Activated T-cell treated with anti-CD3 and anti-CD28 coated beads, Interleukin-2, amount 50 U/mL, for 1 hour (primary cell): Measurements from ENCODE around the gene FOXN3.
"Not testable (repeated sequence)": the region's sequence is repeated elsewhere in the genome, so short reads cannot be mapped to it uniquely, and the experiment has no call there.

ENCODE experiments used
- DNase-seq: peaks from one replicate; pipeline ENCODE4 v3.0.0-alpha.2; 2020

Gene FOXN3

DNA sequence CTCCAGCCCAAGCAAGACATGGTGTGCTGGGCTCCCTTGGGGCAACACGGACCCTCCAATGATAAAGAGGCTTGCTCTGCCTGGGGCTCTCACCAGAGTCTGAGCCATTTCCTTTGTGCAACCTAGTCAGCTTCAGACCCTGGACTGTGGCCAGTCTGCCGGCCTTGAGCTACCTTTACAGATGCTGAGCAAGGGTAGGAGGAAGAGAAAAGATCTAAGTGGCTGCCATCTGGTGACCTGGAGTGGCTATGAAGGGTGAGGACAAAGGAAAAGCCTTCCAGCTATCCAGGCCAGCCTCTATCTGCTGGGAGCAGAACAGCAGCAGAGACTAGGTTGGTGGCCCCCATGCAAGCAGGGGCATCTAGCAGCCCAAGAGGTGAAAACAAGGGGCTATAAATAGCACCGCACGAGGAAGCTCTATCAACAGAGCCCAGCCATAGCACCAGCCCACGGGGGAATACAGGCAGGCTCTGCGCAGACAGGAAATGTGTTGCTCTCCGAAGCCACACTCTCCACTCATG lies 230.1 kb downstream of the FOXN3 start:
- DNase-seq: no peak

DNA sequence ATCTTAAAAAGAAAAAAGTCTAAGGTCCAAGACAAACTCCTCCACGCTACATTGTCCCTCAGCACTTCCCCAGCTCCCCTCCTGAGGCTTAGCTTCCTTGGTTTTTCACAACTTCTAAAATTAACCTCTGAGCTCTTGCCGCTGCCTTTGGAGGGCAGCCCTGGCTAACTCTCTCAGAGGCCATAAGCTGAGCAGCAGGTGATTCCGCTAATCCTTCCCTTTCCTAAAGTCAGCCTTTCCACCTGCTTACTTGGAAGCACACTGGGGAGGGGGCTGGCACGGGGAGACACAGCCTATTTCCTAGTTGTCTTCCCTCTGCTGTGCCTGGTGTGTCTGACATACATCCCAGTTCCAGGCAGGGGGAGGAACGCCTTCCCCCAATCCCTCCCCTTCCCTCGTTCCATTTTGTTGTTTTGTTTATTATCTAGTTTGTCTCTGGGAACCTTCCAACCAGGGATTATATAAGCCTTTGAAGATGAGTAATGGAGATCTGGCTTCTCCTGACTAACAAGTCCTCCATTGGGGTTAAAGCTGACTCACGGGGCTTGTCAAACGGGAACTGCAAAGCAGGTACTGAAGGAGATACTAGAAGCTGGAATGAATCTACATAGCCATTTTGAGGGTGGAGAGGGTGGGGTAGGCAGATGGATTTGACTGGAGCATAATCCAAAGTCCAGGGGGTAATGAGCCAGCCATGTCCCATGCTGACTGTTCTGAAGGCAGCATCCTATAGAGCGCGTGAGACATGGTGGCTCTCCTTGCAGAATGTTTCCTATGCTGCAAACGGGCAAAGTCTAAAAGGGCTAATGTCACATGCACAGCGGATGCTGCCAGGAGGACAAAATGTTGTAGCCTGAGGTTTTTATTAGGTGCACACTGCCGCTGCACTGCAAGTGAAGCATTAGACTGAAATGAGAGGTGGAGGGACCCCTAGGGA lies 230.8 kb downstream of the FOXN3 start:
- no peak for DNase-seq

- no peak for DNase-seq
Measured at GRCh38 chr14:89184952-89185351, 232.1 kb downstream of the FOXN3 start.

- DNase-seq: no peak
Measured at GRCh38 chr14:89182326-89182725, 234.7 kb downstream of the FOXN3 start.

DNA sequence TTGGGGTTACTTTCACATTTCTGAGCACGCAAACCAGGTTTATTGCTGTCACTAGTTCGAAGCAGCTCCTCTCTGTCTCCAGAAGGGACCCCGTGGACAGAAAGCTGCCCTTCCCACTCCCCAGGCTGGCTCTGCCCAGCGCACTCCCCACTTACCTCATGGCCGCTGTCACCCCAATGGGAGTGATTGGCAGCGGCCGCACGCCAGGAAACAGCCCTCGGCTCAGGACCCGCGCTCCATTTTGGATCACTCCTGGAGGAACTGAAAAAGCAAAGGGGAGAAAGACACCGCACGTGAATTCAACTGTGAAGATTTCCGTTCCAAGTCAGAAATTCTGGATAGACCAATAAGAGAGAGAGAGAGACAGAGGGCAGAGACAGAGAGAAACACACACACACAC lies 236.5 kb downstream of the FOXN3 start:
- no peak for DNase-seq

DNA sequence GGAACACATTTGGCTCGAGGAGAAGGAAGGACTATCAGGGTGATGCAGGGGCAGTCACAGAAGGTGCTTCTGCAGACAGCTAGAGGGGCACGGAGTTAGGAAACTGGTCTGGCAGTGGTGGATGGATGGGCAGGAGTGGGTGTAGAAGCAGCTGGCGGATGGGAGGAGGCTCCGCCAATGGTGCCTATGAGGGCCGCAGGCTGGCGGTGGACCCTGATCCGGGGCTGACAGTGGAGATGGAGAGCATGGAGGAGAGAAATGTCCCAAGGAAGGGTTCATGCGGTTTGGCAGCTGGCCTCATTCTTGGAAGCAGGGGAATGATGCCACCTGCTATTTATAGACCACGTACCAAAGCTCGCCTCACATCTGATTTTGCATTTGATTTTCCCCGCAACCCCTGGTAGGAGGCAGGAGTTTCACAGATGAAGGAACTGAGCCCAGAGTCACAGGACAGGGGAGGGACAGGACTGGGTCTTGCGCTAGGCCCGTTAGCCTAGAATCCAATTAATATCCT lies 237.1 kb downstream of the FOXN3 start:
- DNase-seq: no peak

GRCh38 chr14:89178800-89179535 lies 238.1 kb downstream of the FOXN3 start:
- DNase-seq: no peak

DNA sequence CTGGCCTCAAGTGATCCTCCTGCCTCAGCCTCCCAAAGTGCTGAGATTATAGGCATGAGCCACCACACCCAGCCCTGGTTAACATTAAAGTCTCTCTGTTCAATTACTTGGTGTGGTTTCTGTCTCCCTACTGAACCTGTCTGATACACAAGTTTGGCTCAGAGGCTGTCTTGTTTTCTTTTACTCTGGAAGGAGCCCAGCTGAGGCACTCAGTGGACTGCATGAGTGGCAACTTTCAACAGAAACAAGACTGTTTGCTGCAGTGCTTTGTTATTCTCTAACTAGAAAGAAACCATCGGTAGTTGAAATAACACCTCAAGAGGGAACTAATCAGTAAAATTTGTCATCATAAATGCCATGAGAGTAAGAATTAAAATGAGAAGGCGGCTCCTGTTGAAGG lies 238.7 kb downstream of the FOXN3 start:
- no peak for DNase-seq

GRCh38 chr14:89175881-89176799 lies 240.9 kb downstream of the FOXN3 start:
- DNase-seq: no peak

- no peak for DNase-seq
Measured at GRCh38 chr14:89171628-89172027, 245.4 kb downstream of the FOXN3 start.

GRCh38 chr14:89171168-89171567 lies 245.9 kb downstream of the FOXN3 start:
- no peak for DNase-seq

DNA sequence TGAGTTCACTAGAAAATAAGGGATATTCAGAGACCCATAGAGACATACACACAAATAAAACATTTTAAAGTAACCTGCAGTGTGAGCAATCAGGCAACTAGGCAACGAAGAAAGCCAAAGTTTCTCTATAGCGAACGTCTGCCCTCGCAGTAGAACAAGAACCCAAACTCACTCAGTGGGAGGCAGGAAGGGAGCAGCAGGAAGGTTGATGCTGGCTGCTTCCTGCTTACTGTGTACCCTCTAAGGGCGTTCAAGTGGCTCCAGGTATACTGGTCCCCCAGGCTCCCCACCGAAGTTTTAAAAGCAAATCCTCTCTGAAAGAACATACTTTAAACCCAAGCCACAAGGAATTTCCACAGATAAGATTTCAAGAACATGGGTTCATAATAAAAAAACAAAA lies 249.3 kb downstream of the FOXN3 start:
- DNase-seq: no peak

DNA sequence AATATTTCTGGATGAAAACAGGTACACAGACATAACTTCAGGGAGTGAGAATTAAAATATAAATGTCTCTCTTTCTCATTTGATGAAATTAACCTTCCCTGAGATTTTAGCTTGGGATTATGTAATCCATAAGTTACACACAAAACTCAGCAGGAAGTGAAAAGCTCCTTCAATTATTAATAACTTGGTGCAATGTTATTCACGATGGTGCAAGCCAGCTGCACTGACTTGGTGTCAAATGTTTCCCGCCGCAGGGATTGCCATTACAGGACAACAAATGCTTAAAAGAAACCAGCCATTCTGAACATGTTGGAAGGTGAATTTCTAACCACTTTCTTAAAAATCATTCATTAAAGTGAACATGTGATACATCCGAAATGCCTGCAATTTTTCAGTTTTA lies 250.4 kb downstream of the FOXN3 start:
- DNase-seq: no peak

DNA sequence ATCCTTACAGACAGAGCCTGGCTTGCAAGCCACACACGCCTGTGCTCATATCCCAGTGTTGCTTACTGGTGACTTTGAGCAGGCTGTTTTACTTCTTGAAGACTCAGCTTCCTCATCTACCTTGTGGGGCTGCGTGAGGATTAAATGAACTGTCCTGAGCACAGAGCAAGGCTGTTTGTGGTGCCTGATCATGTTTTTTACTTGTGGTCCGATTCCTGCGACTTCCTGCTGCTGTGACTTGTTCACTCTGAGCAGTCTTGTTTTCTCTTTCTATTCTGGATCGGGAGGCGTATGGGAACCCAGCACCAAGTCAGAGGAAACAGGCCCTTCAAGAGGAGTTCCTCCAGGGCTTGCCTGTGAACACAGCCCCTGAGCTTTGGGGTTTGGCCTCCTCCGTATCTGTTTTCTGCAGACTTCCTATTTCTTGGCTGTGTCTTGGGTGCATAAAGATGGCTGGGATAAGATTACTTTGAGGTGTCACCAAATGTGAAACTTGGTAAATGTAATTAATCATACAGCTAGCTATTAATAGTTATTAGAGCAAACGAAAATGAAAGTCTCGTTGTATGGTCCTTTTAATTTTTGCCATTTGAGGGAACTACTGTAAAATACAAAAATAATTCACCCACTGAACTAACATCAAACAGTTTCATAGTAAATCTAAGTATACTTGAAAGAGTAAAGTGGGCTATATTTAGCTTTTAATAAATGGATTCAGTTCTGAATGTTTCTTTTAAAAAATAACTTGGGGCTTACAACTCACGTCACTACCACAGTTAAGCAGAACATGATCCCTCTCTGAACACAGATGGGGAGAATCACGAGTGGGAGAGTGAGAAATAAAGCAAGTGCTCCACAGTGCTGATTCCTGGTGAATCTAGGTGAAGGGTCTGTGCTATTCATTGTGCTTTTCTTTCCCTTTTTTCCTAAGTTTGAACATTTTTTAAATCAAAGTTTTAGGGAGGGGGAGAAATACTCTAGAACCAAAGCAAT lies 251.5 kb downstream of the FOXN3 start:
- DNase-seq: no peak

- DNase-seq: no peak
Measured at GRCh38 chr14:89164168-89165073, 252.6 kb downstream of the FOXN3 start.

DNA sequence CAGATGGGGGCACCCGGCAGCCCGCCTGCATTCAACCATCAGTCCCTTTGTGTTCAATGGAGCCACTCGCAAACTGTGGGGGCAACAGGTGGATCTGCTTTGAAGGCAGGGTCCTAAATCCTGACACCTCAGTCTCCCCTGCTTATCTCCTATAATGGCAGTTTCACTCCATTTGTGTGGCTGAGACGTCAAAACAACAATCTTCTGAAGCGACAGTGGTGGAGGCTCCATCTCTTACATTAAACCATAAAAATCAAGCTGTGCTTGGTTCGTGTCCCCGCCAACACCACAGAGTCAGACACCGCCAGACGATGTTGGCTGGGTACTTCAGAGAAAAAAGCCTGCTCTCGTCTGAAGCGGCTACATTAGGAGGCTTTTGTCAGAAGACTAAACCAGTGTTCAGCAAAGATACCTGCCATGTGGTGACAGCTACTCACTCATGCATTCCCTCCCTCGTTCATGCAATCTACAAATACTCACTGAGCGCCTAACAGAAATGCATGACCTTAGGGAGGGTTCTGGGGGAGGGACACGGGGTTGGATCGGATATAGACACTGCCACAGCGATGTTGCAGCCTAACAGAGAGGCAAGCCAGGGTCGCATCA lies 253.9 kb downstream of the FOXN3 start:
- no peak for DNase-seq

DNA sequence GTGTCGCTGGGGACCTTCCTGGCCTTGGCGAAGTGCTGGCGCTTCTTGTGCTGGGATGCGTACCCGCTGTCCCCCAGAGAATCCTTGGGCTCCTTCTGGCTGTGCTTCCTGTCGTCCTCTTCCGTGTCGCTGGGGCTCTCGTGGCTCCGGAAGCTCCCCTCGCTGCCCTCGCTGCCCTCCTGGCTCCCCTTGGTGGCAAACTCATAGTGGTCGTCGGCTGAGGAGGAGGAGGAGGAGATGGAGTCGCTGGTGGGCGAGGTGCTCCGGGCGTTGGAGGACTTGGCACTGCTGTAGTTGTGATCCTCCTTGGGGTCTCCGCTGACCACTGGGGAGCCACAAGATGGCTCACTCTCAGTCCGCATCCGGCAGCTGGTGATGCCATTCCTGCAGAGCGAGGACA lies 254.4 kb downstream of the FOXN3 start:
- no peak for DNase-seq

DNA sequence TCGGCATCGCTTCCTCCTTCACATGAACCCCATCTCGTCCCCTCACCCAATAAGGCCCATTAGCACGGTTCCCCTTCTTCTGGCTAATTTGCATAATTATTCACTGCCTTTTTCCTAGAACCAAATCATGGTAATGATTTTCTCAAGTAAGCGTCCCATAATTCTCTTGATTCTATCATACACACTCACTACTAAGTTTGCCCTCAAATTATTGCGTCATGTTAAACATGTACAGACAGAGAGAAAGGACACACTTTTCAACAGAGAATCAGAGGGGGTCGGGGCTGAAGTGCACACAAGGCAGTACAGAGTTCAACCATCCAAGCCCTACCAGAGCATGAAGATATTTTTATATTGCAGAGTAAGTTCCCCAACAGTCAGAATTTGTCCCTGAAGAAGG lies 256.6 kb downstream of the FOXN3 start:
- DNase-seq: no peak

GRCh38 chr14:89158701-89159100 lies 258.3 kb downstream of the FOXN3 start:
- DNase-seq: no peak

DNA sequence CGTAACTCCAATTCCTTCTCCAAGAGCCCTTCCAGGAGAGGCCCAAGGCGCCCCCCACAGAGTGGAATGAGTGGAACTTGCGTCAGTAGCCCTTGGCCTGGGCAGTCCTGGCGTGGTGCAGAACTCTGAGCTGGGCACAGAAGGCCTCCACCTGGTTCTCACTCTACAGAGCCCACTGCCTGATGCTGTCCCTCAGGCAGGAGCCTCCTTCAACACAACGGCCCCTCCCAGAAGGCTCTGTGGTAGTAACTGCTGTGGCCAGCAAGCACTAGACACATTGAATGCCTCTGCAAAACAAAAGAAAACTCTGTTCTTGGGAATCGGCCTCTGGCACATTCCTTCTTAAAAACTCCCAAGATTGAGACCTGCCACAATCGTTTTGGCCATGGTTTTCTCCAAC lies 258.9 kb downstream of the FOXN3 start:
- DNase-seq: not testable (repeated sequence)
